SK-N-SH (cell line): ENCODE data around the gene BCL7C. TPM values are rescaled to one million over a fixed set of nuclear protein-coding genes. Genes with fewer than 3 reads are reported as not detected.

Experiments used
- CTCF ChIA-PET: fragments of 300-600, 350-600 bp; formaldehyde crosslinking; extraction: SDS; loops from one replicate; lab custom pipeline; 2021; lab: Yijun Ruan, JAX
- POLR2A ChIA-PET: fragments of 350-600 bp; sonication (Branson Sonifier 250); formaldehyde crosslinking; extraction: SDS; loops from one replicate; lab custom pipeline; 2020; ENCODE audit warnings: antibody characterized with exemption, inconsistent platforms; lab: Yijun Ruan, JAX
- DNase-seq: peaks from one replicate; pipeline ENCODE4 v3.0.0; 2012
- H2AFZ ChIP-seq: fragments of 200-600 bp; sonication (generic); 2 replicates; pipeline ENCODE4 v1.8.1; 2016; ENCODE audit warnings: antibody characterized with exemption, mild to moderate bottlenecking, low read depth
- H3F3A ChIP-seq: fragments of 200-600 bp; sonication (generic); replicated peaks from 2 replicates; pipeline ENCODE3; 2016; ENCODE audit warnings: antibody characterized with exemption, mild to moderate bottlenecking; ENCODE audit not compliant: insufficient read depth
- H3K27ac ChIP-seq, 2 experiments: fragments of 200-500 bp in 1 of 2; fragments of 200-600 bp in 1 of 2; sonication (Bioruptor generic) in 1 of 2; sonication (generic), shearing (Covaris generic) in 1 of 2; 2 replicates each; pipeline versions ENCODE4 v1.5.1 to v1.6.1; 2014 to 2016; ENCODE audit warnings: low read depth in 2 of 2, inconsistent platforms in 1 of 2, low read length in 1 of 2, mild to moderate bottlenecking in 1 of 2, mixed read lengths in 1 of 2
- H3K27me3 ChIP-seq: fragments of 200-600 bp; sonication (generic), shearing (Covaris generic); 2 replicates; pipeline ENCODE4 v1.6.1; 2016; ENCODE audit warnings: mixed run types; ENCODE audit not compliant: insufficient read depth
- H3K36me3 ChIP-seq, 2 experiments: fragments of 200-500 bp in 1 of 2; fragments of 200-600 bp in 1 of 2; sonication (Bioruptor generic) in 1 of 2; sonication (generic) in 1 of 2; replicated peaks in 1 of 2; 2 replicates each; pipeline versions ENCODE3 to v1.5.1; 2014 to 2016; ENCODE audit warnings: low read length in 1 of 2, mild to moderate bottlenecking in 1 of 2; ENCODE audit not compliant: insufficient read depth in 2 of 2, control insufficient read depth in 1 of 2
- H3K4me1 ChIP-seq, 2 experiments: fragments of 200-500 bp in 1 of 2; fragments of 200-600 bp in 1 of 2; sonication (Bioruptor generic) in 1 of 2; sonication (generic), shearing (Covaris generic) in 1 of 2; 2 replicates each; pipeline versions ENCODE4 v1.5.1 to v1.6.1; 2014 to 2016; ENCODE audit warnings: low read depth in 1 of 2, low read length in 1 of 2, mixed run types in 1 of 2; ENCODE audit not compliant: insufficient read depth in 2 of 2, control insufficient read depth in 1 of 2
- H3K4me2 ChIP-seq: fragments of 200-600 bp; sonication (generic), shearing (Covaris generic); 2 replicates; pipeline ENCODE4 v1.6.1; 2017; ENCODE audit warnings: mixed run types
- H3K4me3 ChIP-seq, 2 experiments: fragments of 200-500 bp in 1 of 2; fragments of 200-600 bp in 1 of 2; sonication (Bioruptor generic) in 1 of 2; sonication (generic), shearing (Covaris generic) in 1 of 2; 2 replicates each; pipeline versions ENCODE4 v1.5.1 to v1.8.1; 2014 to 2016; ENCODE audit warnings: low read depth in 2 of 2, inconsistent platforms in 1 of 2, low read length in 1 of 2, mild to moderate bottlenecking in 1 of 2, mixed read lengths in 1 of 2, moderate library complexity in 1 of 2
- H3K79me2 ChIP-seq: fragments of 200-600 bp; sonication (generic); 2 replicates; pipeline ENCODE4 v1.8.1; 2017; ENCODE audit warnings: mild to moderate bottlenecking; ENCODE audit not compliant: insufficient read depth
- H3K9ac ChIP-seq: fragments of 200-600 bp; sonication (generic); 2 replicates; pipeline ENCODE4 v1.6.1; 2017; ENCODE audit warnings: mixed run types
- H3K9me2 ChIP-seq: fragments of 200-600 bp; sonication (generic); 2 replicates; pipeline ENCODE4 v1.6.1; 2017; ENCODE audit warnings: mixed run types
- H3K9me3 ChIP-seq: fragments of 200-600 bp; sonication (generic); 2 replicates; pipeline ENCODE4 v1.6.1; 2017; ENCODE audit warnings: mixed run types, mild to moderate bottlenecking, moderate library complexity
- H4K20me1 ChIP-seq: fragments of 200-600 bp; sonication (generic); 2 replicates; pipeline ENCODE4 v1.6.1; 2017; ENCODE audit warnings: mild to moderate bottlenecking, mixed run types; ENCODE audit not compliant: insufficient read depth
- CHD2 ChIP-seq: fragments of 150-350 bp; IDR thresholded peaks from 2 replicates; pipeline ENCODE4 v1.6.1; 2018; ENCODE audit warnings: low read length; ENCODE audit not compliant: partially characterized antibody
- FOXJ3 ChIP-seq: sonication (generic); formaldehyde crosslinking; IDR thresholded peaks from 2 replicates; pipeline ENCODE4 v1.5.1; 2020; ENCODE audit warnings: mild to moderate bottlenecking, missing genetic modification reagents
- FOXM1 ChIP-seq: IDR thresholded peaks from 2 replicates; pipeline ENCODE4 v1.4.0; 2012; ENCODE audit warnings: low read depth, mild to moderate bottlenecking
- GATA2 ChIP-seq: sonication (generic); formaldehyde crosslinking; IDR thresholded peaks from 2 replicates; pipeline ENCODE4 v1.5.0; 2020; ENCODE audit warnings: mild to moderate bottlenecking, missing genetic modification reagents
- MEF2A ChIP-seq: IDR thresholded peaks from 2 replicates; pipeline ENCODE4 v1.4.0; 2012; ENCODE audit warnings: low read depth, borderline replicate concordance
- MXI1 ChIP-seq: IDR thresholded peaks from 2 replicates; pipeline ENCODE4 v1.6.1; 2012; ENCODE audit warnings: mild to moderate bottlenecking, low read depth, low read length, improper control_type of control experiment
- NFIC ChIP-seq: IDR thresholded peaks from 2 replicates; pipeline ENCODE4 v1.4.0; 2012; ENCODE audit warnings: borderline replicate concordance
- NRF1 ChIP-seq: IDR thresholded peaks from 2 replicates; pipeline ENCODE4 v1.6.1; 2012; ENCODE audit warnings: low read depth, mild to moderate bottlenecking, low read length
- POLR2AphosphoS5 ChIP-seq: IDR thresholded peaks from 2 replicates; pipeline ENCODE4 v1.6.1; 2012; ENCODE audit warnings: low read depth, low read length
- RFX5 ChIP-seq: IDR thresholded peaks from 2 replicates; pipeline ENCODE4 v1.6.1; 2012; ENCODE audit warnings: mild to moderate bottlenecking, improper control_type of control experiment, low read length
- RXRA ChIP-seq: IDR thresholded peaks from 2 replicates; pipeline ENCODE4 v1.4.0; 2012; ENCODE audit warnings: low read depth, mild to moderate bottlenecking, borderline replicate concordance
- TAF1 ChIP-seq: IDR thresholded peaks from 2 replicates; pipeline ENCODE4 v1.6.1; 2012; ENCODE audit warnings: low read depth, mild to moderate bottlenecking, low read length, moderate library complexity, borderline replicate concordance
- TCF12 ChIP-seq: IDR thresholded peaks from 2 replicates; pipeline ENCODE4 v1.4.0; 2012
- TEAD4 ChIP-seq: IDR thresholded peaks from 2 replicates; pipeline ENCODE4 v1.4.0; 2012; ENCODE audit warnings: mild to moderate bottlenecking, borderline replicate concordance; ENCODE audit not compliant: insufficient read depth
- WGBS: methylation state at CpG from one replicate; pipeline ENCODE4 v1.1.6; 2017; ENCODE audit warnings: low lambda C conversion rate; 5-methylcytosine and 5-hydroxymethylcytosine counted together
- polyA plus RNA-seq, 3 experiments: library from polyadenylated mRNA; depleted of rRNA; stranded (reverse); fragments of >200 nt; gene quantifications; 2 replicates each; pipeline ENCODE4 v1.2.3, GENCODE V29; 2012
- TF ChIP-seq, protein P1 (sequence below): IDR thresholded peaks from 2 replicates; pipeline ENCODE4 v1.4.0; 2012; ENCODE audit warnings: low read depth, borderline replicate concordance
- TF ChIP-seq, protein P2 (sequence below): fragments of 150-350 bp; IDR thresholded peaks from 2 replicates; pipeline ENCODE4 v1.6.1; 2016; ENCODE audit warnings: mild to moderate bottlenecking, low read depth, low read length
- TF ChIP-seq, protein P3 (sequence below): fragments of 150-350 bp; IDR thresholded peaks from 2 replicates; pipeline ENCODE4 v1.6.1; 2017; ENCODE audit warnings: antibody characterized with exemption, low read length, low read depth, borderline replicate concordance

The BCL7C gene
- polyA plus RNA-seq, 1 of the 3 experiments (the other 2 are of a cell fraction), result 56.3 TPM

DNA sequence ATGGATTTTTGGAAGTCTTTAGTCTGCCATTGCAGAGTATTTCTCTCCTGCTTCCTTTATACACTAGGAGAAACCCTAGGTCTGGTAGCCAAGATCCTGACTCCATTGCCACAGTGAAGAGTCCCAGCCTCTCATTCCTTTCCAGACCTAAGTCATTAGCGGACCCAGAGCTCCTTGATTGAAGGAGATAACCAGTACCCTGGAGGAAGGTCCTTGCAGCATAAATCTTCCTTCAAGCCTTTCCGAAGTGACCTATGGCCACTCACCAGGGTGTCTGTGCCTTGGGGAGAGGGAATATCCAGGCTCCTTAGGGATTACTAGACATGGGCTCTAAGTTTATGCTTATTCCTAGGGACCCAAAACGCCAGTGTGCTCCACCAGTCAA is 35.8 kb downstream of the BCL7C start:
- H3K9ac ChIP-seq, result no peak overlapping the region
- H2AFZ ChIP-seq, result no peak overlapping the region
- H3K36me3 ChIP-seq, result peaks cover 0 to 6% of the 10 kb centered on the region in 2 experiments
- no peaks in the 10 kb centered on the region for H3K4me1 ChIP-seq
- H3K4me3 ChIP-seq, result no peak overlapping the region
- H3K27me3 ChIP-seq, result no peaks in the 10 kb centered on the region
- no peaks in the 10 kb centered on the region for H3K9me2 ChIP-seq
- ChIA-PET POLR2A (no interaction called here), CTCF (interaction anchor here (6.5 kb wide), 1 partner anchor 13 kb away, joined by 42 read pairs; no protein-coding TSS in a partner anchor)
- 93% methylated on average over 3 of the region's 3 CpGs for WGBS
- no peak overlapping the region for H3K4me2 ChIP-seq
- no peak for DNase-seq
- no peaks in the 10 kb centered on the region for H3K9me3 ChIP-seq
- TF ChIP-seq NFIC (no peak), TAF1 (no peak), MXI1 (no peak), MEF2A (no peak), NRF1 (no peak), POLR2AphosphoS5 (no peak), RXRA (no peak), RFX5 (no peak), CHD2 (no peak), GATA2 (CRISPR knock-in tag) (no peak), FOXM1 (no peak), TEAD4 (no peak)
- TF ChIP-seq, protein P1, sequence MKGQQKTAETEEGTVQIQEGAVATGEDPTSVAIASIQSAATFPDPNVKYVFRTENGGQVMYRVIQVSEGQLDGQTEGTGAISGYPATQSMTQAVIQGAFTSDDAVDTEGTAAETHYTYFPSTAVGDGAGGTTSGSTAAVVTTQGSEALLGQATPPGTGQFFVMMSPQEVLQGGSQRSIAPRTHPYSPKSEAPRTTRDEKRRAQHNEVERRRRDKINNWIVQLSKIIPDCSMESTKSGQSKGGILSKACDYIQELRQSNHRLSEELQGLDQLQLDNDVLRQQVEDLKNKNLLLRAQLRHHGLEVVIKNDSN, result no peak
- TF ChIP-seq, protein P2, sequence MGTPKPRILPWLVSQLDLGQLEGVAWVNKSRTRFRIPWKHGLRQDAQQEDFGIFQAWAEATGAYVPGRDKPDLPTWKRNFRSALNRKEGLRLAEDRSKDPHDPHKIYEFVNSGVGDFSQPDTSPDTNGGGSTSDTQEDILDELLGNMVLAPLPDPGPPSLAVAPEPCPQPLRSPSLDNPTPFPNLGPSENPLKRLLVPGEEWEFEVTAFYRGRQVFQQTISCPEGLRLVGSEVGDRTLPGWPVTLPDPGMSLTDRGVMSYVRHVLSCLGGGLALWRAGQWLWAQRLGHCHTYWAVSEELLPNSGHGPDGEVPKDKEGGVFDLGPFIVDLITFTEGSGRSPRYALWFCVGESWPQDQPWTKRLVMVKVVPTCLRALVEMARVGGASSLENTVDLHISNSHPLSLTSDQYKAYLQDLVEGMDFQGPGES, result no peak
- no peaks in the 10 kb centered on the region for H3K79me2 ChIP-seq
- no peaks in the 10 kb centered on the region for H3F3A ChIP-seq
- H3K27ac ChIP-seq, result no peak overlapping the region
- H4K20me1 ChIP-seq, result no peaks in the 10 kb centered on the region

DNA sequence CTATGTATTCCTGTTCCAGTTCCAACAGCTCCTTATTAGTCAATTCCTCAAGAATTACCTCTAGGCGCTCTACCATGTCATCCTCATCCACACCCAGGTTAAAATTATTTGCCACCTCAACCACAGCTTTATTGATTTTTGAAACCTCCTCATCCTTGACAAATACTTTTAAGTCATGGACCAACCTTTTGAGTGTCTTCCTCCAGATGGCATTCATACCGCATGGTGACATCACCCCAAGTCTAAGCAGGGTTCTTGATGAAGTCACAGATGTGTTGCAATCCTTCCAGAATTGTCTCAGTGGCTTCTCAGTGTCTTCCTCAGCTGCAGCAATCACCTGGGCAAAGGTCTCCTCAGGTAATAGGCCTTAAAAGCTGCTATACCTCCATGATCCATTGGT is 40.1 kb downstream of the BCL7C start:
- Histone ChIP-seq H3K9me2 (no peaks in the 10 kb centered on the region), H3K79me2 (no peaks in the 10 kb centered on the region), H2AFZ (no peak overlapping the region), H3K27ac (no peak overlapping the region), H3K4me1 (no peaks in the 10 kb centered on the region), H3K9ac (no peak overlapping the region), H3F3A (no peaks in the 10 kb centered on the region), H3K9me3 (no peaks in the 10 kb centered on the region), H3K36me3 (peaks cover 0 to 6% of the 10 kb centered on the region in 2 experiments), H3K4me2 (no peak overlapping the region), H4K20me1 (no peaks in the 10 kb centered on the region), H3K4me3 (no peak overlapping the region), H3K27me3 (no peaks in the 10 kb centered on the region)
- ChIA-PET CTCF (interaction anchor here (1.4 to 3.7 kb wide), 2 partner anchors 9 to 67 kb away, joined by 3 to 32 read pairs; no protein-coding TSS in a partner anchor), POLR2A (interaction anchor here (1.3 kb wide), 1 partner anchor 9 kb away, joined by 3 read pairs; no protein-coding TSS in a partner anchor)
- no peak for TF ChIP-seq FOXJ3 (CRISPR knock-in tag)
- no peak for TF ChIP-seq NFIC
- TF ChIP-seq TCF12, result no peak
- TF ChIP-seq, protein P3, sequence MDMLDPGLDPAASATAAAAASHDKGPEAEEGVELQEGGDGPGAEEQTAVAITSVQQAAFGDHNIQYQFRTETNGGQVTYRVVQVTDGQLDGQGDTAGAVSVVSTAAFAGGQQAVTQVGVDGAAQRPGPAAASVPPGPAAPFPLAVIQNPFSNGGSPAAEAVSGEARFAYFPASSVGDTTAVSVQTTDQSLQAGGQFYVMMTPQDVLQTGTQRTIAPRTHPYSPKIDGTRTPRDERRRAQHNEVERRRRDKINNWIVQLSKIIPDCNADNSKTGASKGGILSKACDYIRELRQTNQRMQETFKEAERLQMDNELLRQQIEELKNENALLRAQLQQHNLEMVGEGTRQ, result no peak
- no peak for DNase-seq
- WGBS, result 96% methylated on average over 2 of the region's 2 CpGs
